Myocyte (in vitro differentiated cells): ENCODE results near the gene ODAD4. TPM values are rescaled to one million over a fixed set of nuclear protein-coding genes. Genes with fewer than 3 reads are reported as not detected.

ENCODE experiments used
- DNase-seq: peaks from one replicate; pipeline ENCODE4 v3.0.0-alpha.2; 2012; ENCODE audit warnings: low read depth
- total RNA-seq: library from RNA; depleted of rRNA; stranded (reverse); fragments of >200 nt; gene quantifications from 2 replicates; pipeline ENCODE4 v1.2.3, GENCODE V29; 2014

Gene ODAD4
- total RNA-seq, 1 donor from 2014 or later: 1.8 TPM

- DNase-seq: no peak
These were observed 10.8 kb downstream of the ODAD4 start for GRCh38 chr17:41941168-41941567.

- DNase-seq: no peak
These were observed 12.4 kb downstream of the ODAD4 start for GRCh38 chr17:41942626-41943373.

GRCh38 chr17:41943492-41943891 is 13.1 kb downstream of the ODAD4 start:
- no peak for DNase-seq

GRCh38 chr17:41944943-41945342 is 14.5 kb downstream of the ODAD4 start:
- DNase-seq: no peak

GRCh38 chr17:41948762-41949460 is 18.5 kb downstream of the ODAD4 start:
- no peak for DNase-seq

- DNase-seq: no peak
These were observed 26.1 kb downstream of the ODAD4 start for GRCh38 chr17:41956522-41956921.

GRCh38 chr17:41957031-41957868 is 26.8 kb downstream of the ODAD4 start:
- DNase-seq: no peak

- DNase-seq: no peak
These were observed 27.5 kb downstream of the ODAD4 start for GRCh38 chr17:41957869-41958439.

GRCh38 chr17:41959030-41959335 is 28.6 kb downstream of the ODAD4 start:
- no peak for DNase-seq

- peak; percentile 40 for DNase-seq
These were observed 29.1 kb downstream of the ODAD4 start for GRCh38 chr17:41959336-41960095.

- peak; percentile 49 for DNase-seq
These were observed 31.7 kb downstream of the ODAD4 start for GRCh38 chr17:41962111-41962510.

- DNase-seq: peak; percentile 97
These were observed 32.5 kb downstream of the ODAD4 start for GRCh38 chr17:41962768-41963434.

- DNase-seq: peak; percentile 63
These were observed 35.5 kb downstream of the ODAD4 start for GRCh38 chr17:41965694-41966462.

GRCh38 chr17:41966463-41967140 is 36.2 kb downstream of the ODAD4 start, which contains the start of gene CNP:
Gene CNP, plus strand, starts transcription at chr17:41966795. Its CDS starts 90 bp downstream, at chr17:41966885.
- peak; percentile 92 for DNase-seq

GRCh38 chr17:41967141-41967920 is 36.9 kb downstream of the ODAD4 start:
- DNase-seq: peak; percentile 30

GRCh38 chr17:41967921-41968578 is 37.6 kb downstream of the ODAD4 start:
- no peak for DNase-seq

GRCh38 chr17:41968676-41969075 is 38.3 kb downstream of the ODAD4 start:
- no peak for DNase-seq
